SK-N-MC (cell line): Measurements from ENCODE around the gene KCNG2.

Source experiments
- EZH2 ChIP-seq: fragments of 200-600 bp; sonication (generic); IDR thresholded peaks from one replicate; pipeline ENCODE4 v1.6.1; 2017; ENCODE audit warnings: antibody characterized with exemption
- POLR2AphosphoS5 ChIP-seq: IDR thresholded peaks from 2 replicates; pipeline ENCODE4 v1.6.1; 2012; ENCODE audit warnings: mild to moderate bottlenecking, low read depth, low read length, borderline replicate concordance

DNA sequence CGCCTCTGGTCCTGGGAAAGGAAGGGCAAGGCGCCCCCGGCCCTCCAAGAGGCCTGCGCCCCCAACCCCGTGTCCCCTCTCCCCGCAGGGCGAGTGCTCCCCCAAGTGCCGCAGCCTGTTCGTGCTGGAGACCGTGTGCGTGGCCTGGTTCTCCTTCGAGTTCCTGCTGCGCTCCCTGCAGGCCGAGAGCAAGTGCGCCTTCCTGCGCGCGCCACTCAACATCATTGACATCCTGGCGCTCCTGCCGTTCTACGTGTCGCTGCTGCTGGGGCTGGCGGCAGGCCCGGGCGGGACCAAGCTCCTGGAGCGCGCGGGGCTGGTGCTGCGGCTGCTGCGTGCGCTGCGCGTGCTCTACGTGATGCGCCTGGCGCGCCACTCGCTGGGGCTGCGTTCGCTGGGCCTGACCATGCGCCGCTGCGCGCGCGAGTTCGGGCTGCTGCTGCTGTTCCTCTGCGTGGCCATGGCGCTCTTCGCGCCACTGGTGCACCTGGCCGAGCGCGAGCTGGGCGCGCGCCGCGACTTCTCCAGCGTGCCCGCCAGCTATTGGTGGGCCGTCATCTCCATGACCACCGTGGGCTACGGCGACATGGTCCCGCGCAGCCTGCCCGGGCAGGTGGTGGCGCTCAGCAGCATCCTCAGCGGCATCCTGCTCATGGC is 101.3 kb downstream of the KCNG2 start:
- TF ChIP-seq POLR2AphosphoS5 = no peak
- TF ChIP-seq EZH2 = no peak
